Mesendoderm (in vitro differentiated cells): ENCODE measurements around the gene NR5A2.

Experiments used
- DNase-seq: peaks from one replicate; pipeline ENCODE4 v3.0.0; 2013
- H2AK5ac ChIP-seq: 2 replicates; pipeline ENCODE4 v1.6.1; 2013; ENCODE audit warnings: low read length, inconsistent platforms
- H2BK120ac ChIP-seq: 2 replicates; pipeline ENCODE4 v1.6.1; 2013; ENCODE audit warnings: low read depth, mild to moderate bottlenecking, low read length, moderate library complexity, mixed read lengths
- H2BK15ac ChIP-seq: replicated peaks from 2 replicates; pipeline ENCODE4 v1.6.1; 2013; ENCODE audit warnings: low read depth, mild to moderate bottlenecking, moderate library complexity
- H2BK5ac ChIP-seq: 2 replicates; pipeline ENCODE4 v1.6.1; 2013; ENCODE audit warnings: low read length, inconsistent platforms
- H3K18ac ChIP-seq: 2 replicates; pipeline ENCODE4 v1.6.1; 2013; ENCODE audit warnings: mild to moderate bottlenecking, low read length, mixed read lengths
- H3K23ac ChIP-seq: one replicate; pipeline ENCODE4 v1.6.1; 2013; ENCODE audit warnings: low read length
- H3K27ac ChIP-seq: 2 replicates; pipeline ENCODE4 v1.5.1; 2013; ENCODE audit warnings: low read depth, mild to moderate bottlenecking, inconsistent platforms, low read length, moderate library complexity
- H3K27me3 ChIP-seq: 2 replicates; pipeline ENCODE4 v1.6.1; 2013; ENCODE audit warnings: low read length, control low read depth, mild to moderate bottlenecking, inconsistent platforms; ENCODE audit not compliant: insufficient read depth, poor library complexity
- H3K36me3 ChIP-seq: 2 replicates; pipeline ENCODE4 v1.6.1; 2013; ENCODE audit warnings: low read length, inconsistent platforms; ENCODE audit not compliant: control insufficient read depth, insufficient read depth
- H3K4ac ChIP-seq: one replicate; pipeline ENCODE4 v1.6.1; 2013; ENCODE audit warnings: low read depth, mild to moderate bottlenecking, low read length, moderate library complexity
- H3K4me1 ChIP-seq: 2 replicates; pipeline ENCODE4 v1.6.1; 2013; ENCODE audit warnings: low read depth, low read length, inconsistent platforms; ENCODE audit not compliant: control insufficient read depth
- H3K4me2 ChIP-seq: 2 replicates; pipeline ENCODE4 v1.6.1; 2013; ENCODE audit warnings: low read length
- H3K4me3 ChIP-seq: 2 replicates; pipeline ENCODE4 v1.5.1; 2013; ENCODE audit warnings: mild to moderate bottlenecking, low read length
- H3K56ac ChIP-seq: one replicate; pipeline ENCODE4 v1.6.1; 2013; ENCODE audit warnings: low read length
- H3K79me1 ChIP-seq: 2 replicates; pipeline ENCODE4 v1.6.1; 2013; ENCODE audit warnings: low read length, inconsistent platforms
- H3K79me2 ChIP-seq: 2 replicates; pipeline ENCODE4 v1.6.1; 2013; ENCODE audit warnings: mild to moderate bottlenecking, low read length; ENCODE audit not compliant: control insufficient read depth, insufficient read depth
- H3K9ac ChIP-seq: 2 replicates; pipeline ENCODE4 v1.6.1; 2013; ENCODE audit warnings: low read length, inconsistent platforms
- H4K5ac ChIP-seq: one replicate; pipeline ENCODE4 v1.6.1; 2013; ENCODE audit warnings: low read length
- H4K8ac ChIP-seq: one replicate; pipeline ENCODE4 v1.6.1; 2013; ENCODE audit warnings: low read depth, mild to moderate bottlenecking, control low read depth, low read length, moderate library complexity
- WGBS: extraction: QIAGEN DNeasy Blood & Tissue Kit; methylation state at CpG from one replicate; pipeline ENCODE4 v1.1.7; 2013; ENCODE audit warnings: low lambda C conversion rate, missing lambda C conversion rate; ENCODE audit not compliant: insufficient coverage; ENCODE audit errors: extremely low coverage; 5-methylcytosine and 5-hydroxymethylcytosine counted together

Gene NR5A2

GRCh38 chr1:200107004-200107470 is 79.5 kb downstream of the NR5A2 start:
- Histone ChIP-seq H3K79me2 (no peaks in the 10 kb centered on the region), H2AK5ac (no peak overlapping the region), H3K9ac (no peak overlapping the region), H2BK5ac (no peak overlapping the region), H3K4ac (no peak overlapping the region), H4K8ac (no peak overlapping the region), H3K27ac (no peak overlapping the region), H3K18ac (no peak overlapping the region), H2BK120ac (no peak overlapping the region), H3K4me1 (no peaks in the 10 kb centered on the region), H3K79me1 (no peaks in the 10 kb centered on the region), H3K56ac (no peak overlapping the region), H3K27me3 (no peaks in the 10 kb centered on the region), H4K5ac (no peak overlapping the region), H3K36me3 (no peaks in the 10 kb centered on the region), H2BK15ac (no peak overlapping the region), H3K23ac (no peak overlapping the region), H3K4me2 (no peak overlapping the region), H3K4me3 (no peak overlapping the region)
- no peak for DNase-seq
- no CpG with 5 or more reads among the region's 8 CpGs for WGBS

GRCh38 chr1:200108659-200109058 is 81.1 kb downstream of the NR5A2 start:
- H3K79me1 ChIP-seq, result no peaks in the 10 kb centered on the region
- H2BK15ac ChIP-seq, result no peak overlapping the region
- H3K9ac ChIP-seq, result no peak overlapping the region
- H3K4me3 ChIP-seq, result no peak overlapping the region
- no peak overlapping the region for H3K56ac ChIP-seq
- no peaks in the 10 kb centered on the region for H3K36me3 ChIP-seq
- no peak overlapping the region for H3K27ac ChIP-seq
- no peak overlapping the region for H3K4me2 ChIP-seq
- no peak overlapping the region for H3K23ac ChIP-seq
- H3K27me3 ChIP-seq, result no peaks in the 10 kb centered on the region
- H4K5ac ChIP-seq, result no peak overlapping the region
- H3K79me2 ChIP-seq, result no peaks in the 10 kb centered on the region
- no peak overlapping the region for H2BK5ac ChIP-seq
- WGBS, result no CpG with 5 or more reads among the region's 1 CpG
- H3K18ac ChIP-seq, result no peak overlapping the region
- no peak overlapping the region for H4K8ac ChIP-seq
- DNase-seq, result no peak
- H2AK5ac ChIP-seq, result no peak overlapping the region
- no peak overlapping the region for H3K4ac ChIP-seq
- no peaks in the 10 kb centered on the region for H3K4me1 ChIP-seq
- no peak overlapping the region for H2BK120ac ChIP-seq

GRCh38 chr1:200112290-200112689 is 84.8 kb downstream of the NR5A2 start:
- Histone ChIP-seq H2BK120ac (no peak overlapping the region), H4K5ac (no peak overlapping the region), H3K56ac (no peak overlapping the region), H3K4me2 (no peak overlapping the region), H3K4ac (no peak overlapping the region), H3K79me1 (no peaks in the 10 kb centered on the region), H3K36me3 (no peaks in the 10 kb centered on the region), H3K27me3 (no peaks in the 10 kb centered on the region), H3K4me3 (no peak overlapping the region), H3K23ac (no peak overlapping the region), H3K18ac (no peak overlapping the region), H4K8ac (no peak overlapping the region), H2AK5ac (no peak overlapping the region), H3K4me1 (no peaks in the 10 kb centered on the region), H3K9ac (no peak overlapping the region), H2BK15ac (no peak overlapping the region), H3K27ac (no peak overlapping the region), H3K79me2 (no peaks in the 10 kb centered on the region), H2BK5ac (no peak overlapping the region)
- no CpG with 5 or more reads among the region's 3 CpGs for WGBS
- DNase-seq, result no peak

GRCh38 chr1:200115532-200115931 is 88.0 kb downstream of the NR5A2 start:
- Histone ChIP-seq H3K27me3 (no peaks in the 10 kb centered on the region), H4K8ac (peak overlapping the region; percentile 39), H3K27ac (no peak overlapping the region), H2BK120ac (no peak overlapping the region), H3K79me1 (no peaks in the 10 kb centered on the region), H3K4ac (no peak overlapping the region), H2BK15ac (no peak overlapping the region), H3K18ac (no peak overlapping the region), H3K56ac (no peak overlapping the region), H3K4me2 (no peak overlapping the region), H4K5ac (no peak overlapping the region), H2BK5ac (no peak overlapping the region), H3K4me3 (no peak overlapping the region), H2AK5ac (no peak overlapping the region), H3K9ac (no peak overlapping the region), H3K36me3 (no peaks in the 10 kb centered on the region), H3K23ac (no peak overlapping the region), H3K4me1 (no peaks in the 10 kb centered on the region), H3K79me2 (no peaks in the 10 kb centered on the region)
- WGBS, result no CpG with 5 or more reads among the region's 1 CpG
- DNase-seq, result no peak

- H3K4me1 ChIP-seq, result no peaks in the 10 kb centered on the region
- WGBS, result no CpG with 5 or more reads among the region's 1 CpG
- H3K27me3 ChIP-seq, result no peaks in the 10 kb centered on the region
- H3K9ac ChIP-seq, result no peak overlapping the region
- no peaks in the 10 kb centered on the region for H3K36me3 ChIP-seq
- H2BK120ac ChIP-seq, result no peak overlapping the region
- H2AK5ac ChIP-seq, result no peak overlapping the region
- no peak overlapping the region for H3K4ac ChIP-seq
- H4K8ac ChIP-seq, result no peak overlapping the region
- no peak overlapping the region for H3K18ac ChIP-seq
- H3K79me2 ChIP-seq, result no peaks in the 10 kb centered on the region
- no peak for DNase-seq
- no peak overlapping the region for H3K27ac ChIP-seq
- H3K23ac ChIP-seq, result no peak overlapping the region
- no peak overlapping the region for H2BK5ac ChIP-seq
- H4K5ac ChIP-seq, result no peak overlapping the region
- H3K56ac ChIP-seq, result no peak overlapping the region
- H2BK15ac ChIP-seq, result no peak overlapping the region
- no peak overlapping the region for H3K4me2 ChIP-seq
- H3K4me3 ChIP-seq, result no peak overlapping the region
- no peaks in the 10 kb centered on the region for H3K79me1 ChIP-seq
Observed at GRCh38 chr1:200116324-200116723, 88.8 kb downstream of the NR5A2 start.

GRCh38 chr1:200118779-200119505 is 91.4 kb downstream of the NR5A2 start:
- no peak for DNase-seq
- WGBS, result no CpG with 5 or more reads among the region's 3 CpGs
- no peak overlapping the region for H3K9ac ChIP-seq

More at GRCh38 chr1:200118779-200119505, 91.4 kb downstream of the NR5A2 start:
- no peak overlapping the region for H3K4me3 ChIP-seq
- no peak overlapping the region for H2BK15ac ChIP-seq
- H3K27me3 ChIP-seq, result no peaks in the 10 kb centered on the region
- H3K4ac ChIP-seq, result no peak overlapping the region
- no peak overlapping the region for H2AK5ac ChIP-seq
- no peak overlapping the region for H3K56ac ChIP-seq
- no peak overlapping the region for H3K4me2 ChIP-seq
- H3K18ac ChIP-seq, result no peak overlapping the region
- H3K79me1 ChIP-seq, result no peaks in the 10 kb centered on the region
- no peaks in the 10 kb centered on the region for H3K36me3 ChIP-seq
- no peaks in the 10 kb centered on the region for H3K79me2 ChIP-seq
- no peak overlapping the region for H3K23ac ChIP-seq
- H2BK120ac ChIP-seq, result no peak overlapping the region
- no peaks in the 10 kb centered on the region for H3K4me1 ChIP-seq
- H2BK5ac ChIP-seq, result no peak overlapping the region
- H4K8ac ChIP-seq, result no peak overlapping the region
- H4K5ac ChIP-seq, result no peak overlapping the region
- H3K27ac ChIP-seq, result no peak overlapping the region
